ENCODE results near the gene AQP4.

Gene AQP4

GRCh38 chr18:26832302-26832701 lies 33.2 kb downstream of the AQP4 start:
- no peak for DNase-seq

- DNase-seq = no peak
These were observed 37.9 kb downstream of the AQP4 start for GRCh38 chr18:26827581-26827980.

- DNase-seq = no peak
These were observed 38.8 kb downstream of the AQP4 start for GRCh38 chr18:26826656-26827235.

- DNase-seq = no peak
These were observed 44.3 kb downstream of the AQP4 start for GRCh38 chr18:26821181-26821580.

GRCh38 chr18:26819046-26819445 lies 46.5 kb downstream of the AQP4 start:
- no peak for DNase-seq

- no peak for DNase-seq
These were observed 47.0 kb downstream of the AQP4 start for GRCh38 chr18:26818461-26818860.

- no peak for DNase-seq
These were observed 52.5 kb downstream of the AQP4 start for GRCh38 chr18:26813043-26813442.

GRCh38 chr18:26812462-26812861 lies 53.0 kb downstream of the AQP4 start:
- DNase-seq = no peak

- DNase-seq = no peak
These were observed 56.2 kb downstream of the AQP4 start for GRCh38 chr18:26809346-26809745.

- no peak for DNase-seq
These were observed 59.3 kb downstream of the AQP4 start for GRCh38 chr18:26806224-26806623.

GRCh38 chr18:26804519-26804918 lies 61.0 kb downstream of the AQP4 start:
- no peak for DNase-seq

- DNase-seq = no peak
These were observed 61.9 kb downstream of the AQP4 start for GRCh38 chr18:26803643-26804042.

- DNase-seq = no peak
These were observed 62.9 kb downstream of the AQP4 start for GRCh38 chr18:26802330-26803200.

Data from NCI-H1092 treated with DMSO at 0.1 percent for 48 hours (cell line).